Measurements from ENCODE around the gene ZNF277. TPM values are rescaled to one million over a fixed set of nuclear protein-coding genes. Genes with fewer than 3 reads are reported as not detected.

Gene ZNF277
- total RNA-seq, 6 donors from 2014 or later: 20.8 to 63.1 (median 34.8) TPM

DNA sequence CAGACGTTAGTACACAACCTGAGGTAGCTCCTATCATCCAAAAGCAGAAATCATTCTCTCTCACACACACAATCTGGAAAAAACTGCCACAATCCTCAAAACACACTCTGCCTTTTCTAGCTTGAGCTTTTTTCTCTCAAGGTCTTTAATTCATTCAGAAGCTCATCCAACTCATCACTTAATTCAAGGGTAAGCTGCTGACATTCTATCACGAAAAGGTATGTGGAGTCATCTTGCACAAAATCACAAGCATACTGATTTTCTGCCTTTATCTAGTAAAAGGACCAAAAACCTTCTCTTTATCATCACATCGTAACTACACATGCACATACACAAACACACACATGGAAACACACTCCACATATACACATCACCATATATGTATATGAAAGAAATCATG is 32.3 kb upstream of the ZNF277 start:
- no peak overlapping the region for H3K4me3 ChIP-seq
- ATAC-seq (ENCODE audit: low FRiP score in 2 of 2) (no peak), DNase-seq (no peak)
- H3K27ac ChIP-seq: peak overlapping the region in 2 of 4 donors; percentile 31 to 42
- TF ChIP-seq POLR2A (IDR thresholded peaks at IDR 0.05): no peak
- TF ChIP-seq EP300 (IDR thresholded peaks at IDR 0.05): no peak
- TF ChIP-seq, protein P1, sequence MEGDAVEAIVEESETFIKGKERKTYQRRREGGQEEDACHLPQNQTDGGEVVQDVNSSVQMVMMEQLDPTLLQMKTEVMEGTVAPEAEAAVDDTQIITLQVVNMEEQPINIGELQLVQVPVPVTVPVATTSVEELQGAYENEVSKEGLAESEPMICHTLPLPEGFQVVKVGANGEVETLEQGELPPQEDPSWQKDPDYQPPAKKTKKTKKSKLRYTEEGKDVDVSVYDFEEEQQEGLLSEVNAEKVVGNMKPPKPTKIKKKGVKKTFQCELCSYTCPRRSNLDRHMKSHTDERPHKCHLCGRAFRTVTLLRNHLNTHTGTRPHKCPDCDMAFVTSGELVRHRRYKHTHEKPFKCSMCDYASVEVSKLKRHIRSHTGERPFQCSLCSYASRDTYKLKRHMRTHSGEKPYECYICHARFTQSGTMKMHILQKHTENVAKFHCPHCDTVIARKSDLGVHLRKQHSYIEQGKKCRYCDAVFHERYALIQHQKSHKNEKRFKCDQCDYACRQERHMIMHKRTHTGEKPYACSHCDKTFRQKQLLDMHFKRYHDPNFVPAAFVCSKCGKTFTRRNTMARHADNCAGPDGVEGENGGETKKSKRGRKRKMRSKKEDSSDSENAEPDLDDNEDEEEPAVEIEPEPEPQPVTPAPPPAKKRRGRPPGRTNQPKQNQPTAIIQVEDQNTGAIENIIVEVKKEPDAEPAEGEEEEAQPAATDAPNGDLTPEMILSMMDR (IDR thresholded peaks at IDR 0.05): no peak
- TF ChIP-seq POLR2AphosphoS5 (IDR thresholded peaks at IDR 0.05): no peak
- no peaks in the 10 kb centered on the region for H3K36me3 ChIP-seq
- no peaks in the 10 kb centered on the region for H3K27me3 ChIP-seq
- H3K4me1 ChIP-seq: peaks cover 0 to 17% (median 9%) of the 10 kb centered on the region in 4 donors
- H3K9me3 ChIP-seq: no peaks in the 10 kb centered on the region
- WGBS, 2 donors: 89 to 93% methylated on average over 3 of the region's 3 CpGs

DNA sequence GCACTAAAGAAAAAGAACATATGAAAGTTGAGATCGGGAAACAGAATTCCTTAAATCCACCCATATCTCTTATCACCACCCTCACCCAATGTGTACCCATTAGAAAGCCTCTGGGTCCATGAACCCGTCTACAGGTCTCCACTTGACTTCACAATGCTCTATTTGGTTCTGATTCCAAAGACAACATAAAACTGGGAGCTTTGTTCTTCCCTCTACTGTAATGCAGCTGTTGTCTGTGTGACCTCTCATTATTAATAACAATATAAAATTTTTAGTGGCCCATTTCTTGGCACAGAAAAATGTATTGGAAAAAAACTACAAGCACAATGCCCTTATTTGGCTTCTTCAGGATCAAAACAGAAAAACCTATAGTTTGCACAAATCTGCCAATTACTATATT is 30.3 kb upstream of the ZNF277 start:
- Histone ChIP-seq H3K9me3 (no peaks in the 10 kb centered on the region), H3K4me3 (no peak overlapping the region), H3K27me3 (no peaks in the 10 kb centered on the region), H3K36me3 (no peaks in the 10 kb centered on the region), H3K27ac (no peak overlapping the region), H3K4me1 (peaks cover 7 to 23% (median 11%) of the 10 kb centered on the region in 4 donors)
- TF ChIP-seq, protein P1 (IDR thresholded peaks at IDR 0.05): no peak
- no peak for TF ChIP-seq POLR2AphosphoS5 (IDR thresholded peaks at IDR 0.05)
- no peak for TF ChIP-seq POLR2A (IDR thresholded peaks at IDR 0.05)
- TF ChIP-seq EP300 (IDR thresholded peaks at IDR 0.05): no peak
- 85 to 87% methylated on average over 2 of the region's 2 CpGs for WGBS, 2 donors
- DNase-seq (no peak), ATAC-seq (ENCODE audit: low FRiP score in 2 of 2) (no peak)

DNA sequence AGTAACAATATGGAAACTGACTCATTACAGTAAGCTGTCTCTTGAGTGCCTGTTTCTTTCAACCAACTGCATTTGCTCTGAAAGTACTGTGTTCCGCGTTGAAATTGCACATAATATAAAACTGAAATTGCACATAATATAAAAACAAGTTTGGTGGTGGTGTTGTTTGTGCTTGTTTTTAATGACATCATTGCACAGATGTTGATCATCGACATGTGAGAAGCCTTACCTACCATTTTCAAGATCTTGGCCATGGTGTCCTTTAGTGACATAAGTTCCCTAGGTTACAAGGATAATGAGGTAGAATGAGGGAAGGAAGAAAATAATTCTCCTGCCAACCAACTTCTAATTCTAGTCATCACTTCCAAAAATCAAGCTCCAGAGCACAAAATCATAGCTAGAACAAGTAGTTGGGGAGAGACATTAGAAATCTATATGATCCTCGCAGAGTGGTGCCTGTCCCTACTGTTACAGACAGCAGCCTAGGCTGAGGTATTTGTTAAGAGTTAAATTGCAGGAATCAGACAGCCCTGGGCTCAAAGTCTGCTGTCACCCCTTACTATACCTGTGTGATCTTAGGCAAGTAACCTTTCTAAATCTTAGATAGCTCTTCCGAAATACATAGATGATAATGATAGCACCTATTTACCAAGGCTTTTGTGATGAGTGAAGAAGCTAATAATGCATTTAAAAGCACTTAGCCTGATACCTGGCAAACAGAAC is 29.6 kb upstream of the ZNF277 start:
- H3K4me3 ChIP-seq: no peak overlapping the region
- H3K36me3 ChIP-seq: no peaks in the 10 kb centered on the region
- DNase-seq (no peak), ATAC-seq (ENCODE audit: low FRiP score in 2 of 2) (no peak)
- no peaks in the 10 kb centered on the region for H3K27me3 ChIP-seq
- 91 to 93% methylated on average over 5 of the region's 5 CpGs for WGBS, 2 donors
- H3K27ac ChIP-seq: no peak overlapping the region
- H3K4me1 ChIP-seq: peaks cover 7 to 23% (median 11%) of the 10 kb centered on the region in 4 donors
- TF ChIP-seq POLR2A (IDR thresholded peaks at IDR 0.05) (no peak), EP300 (IDR thresholded peaks at IDR 0.05) (no peak), POLR2AphosphoS5 (IDR thresholded peaks at IDR 0.05) (no peak)
- TF ChIP-seq, protein P1 (IDR thresholded peaks at IDR 0.05): no peak
- H3K9me3 ChIP-seq: no peaks in the 10 kb centered on the region

DNA sequence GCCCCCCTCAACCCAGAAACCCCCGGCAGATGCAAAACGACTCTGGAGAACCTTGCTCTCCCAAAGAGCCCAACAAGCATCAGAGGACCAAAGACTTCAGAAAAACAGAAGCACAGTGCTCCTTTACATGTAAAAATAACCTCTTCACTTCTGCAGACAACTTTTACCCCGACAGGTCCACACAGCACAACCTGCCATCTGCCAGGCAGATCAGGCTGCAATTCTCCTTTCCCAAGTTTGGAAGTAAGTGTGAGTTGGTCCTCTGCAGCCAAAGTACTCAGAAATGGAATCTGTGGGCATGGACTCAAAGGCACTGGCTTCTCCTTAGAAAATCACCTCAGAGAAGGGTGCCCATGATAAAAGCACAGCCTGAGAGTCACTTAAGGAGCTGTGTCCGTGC is 26.3 kb upstream of the ZNF277 start:
- Histone ChIP-seq H3K27ac (no peak overlapping the region), H3K27me3 (no peaks in the 10 kb centered on the region), H3K9me3 (no peaks in the 10 kb centered on the region), H3K4me1 (peaks cover 16 to 46% (median 24%) of the 10 kb centered on the region in 4 donors), H3K4me3 (no peak overlapping the region), H3K36me3 (no peaks in the 10 kb centered on the region)
- ATAC-seq (ENCODE audit: low FRiP score in 2 of 2) (peak in 1 of 2 donors; percentile 52), DNase-seq (no peak)
- TF ChIP-seq, protein P1 (IDR thresholded peaks at IDR 0.05): no peak
- TF ChIP-seq POLR2A (IDR thresholded peaks at IDR 0.05) (no peak), POLR2AphosphoS5 (IDR thresholded peaks at IDR 0.05) (no peak), EP300 (IDR thresholded peaks at IDR 0.05) (no peak)
- 75 to 80% methylated on average over 4 of the region's 4 CpGs for WGBS, 2 donors

DNA sequence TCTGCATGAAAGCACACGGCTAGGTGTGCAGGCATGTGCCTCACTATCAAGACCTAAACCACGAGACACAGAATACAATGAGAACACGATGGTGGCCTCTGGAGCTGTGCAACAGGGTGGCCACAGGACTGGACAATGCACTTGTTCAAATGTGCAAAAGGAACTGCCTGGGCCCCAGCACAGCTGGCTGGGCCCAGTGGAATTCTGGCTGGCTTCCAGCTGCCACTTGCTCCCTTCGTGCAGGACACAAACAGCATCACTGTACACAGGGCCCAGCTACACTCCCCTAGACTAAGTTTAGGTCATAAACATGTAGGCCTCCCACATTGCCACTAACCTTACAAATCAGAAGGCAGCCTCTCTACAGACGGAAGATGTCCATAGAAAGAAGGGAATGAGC is 23.7 kb upstream of the ZNF277 start:
- no peak overlapping the region for H3K4me3 ChIP-seq
- no peaks in the 10 kb centered on the region for H3K36me3 ChIP-seq
- TF ChIP-seq POLR2AphosphoS5 (IDR thresholded peaks at IDR 0.05) (no peak), EP300 (IDR thresholded peaks at IDR 0.05) (no peak), POLR2A (IDR thresholded peaks at IDR 0.05) (no peak)
- TF ChIP-seq, protein P1 (IDR thresholded peaks at IDR 0.05): no peak
- H3K4me1 ChIP-seq: peaks cover 24 to 65% (median 32%) of the 10 kb centered on the region in 4 donors
- DNase-seq (peak in 1 of 2 donors; percentile 13), ATAC-seq (ENCODE audit: low FRiP score in 2 of 2) (peak in 1 of 2 donors; percentile 20)
- H3K27ac ChIP-seq: peak overlapping the region in 1 of 4 donors; percentile 46
- no peaks in the 10 kb centered on the region for H3K27me3 ChIP-seq
- WGBS, 2 donors: 70 to 73% methylated on average over 4 to 5 of the region's 5 CpGs
- H3K9me3 ChIP-seq: no peaks in the 10 kb centered on the region
